ENCODE measurements around the gene AVPR1B.

Gene AVPR1B

GRCh38 chr1:206101351-206102045 is 15.7 kb downstream of the AVPR1B start:
- POLR2A ChIA-PET = no interaction called here
- H3K9me3 ChIP-seq (ENCODE audit: control extremely low read depth in 1 of 5, control insufficient read depth in 4 of 5, insufficient read depth in 2 of 5, low read depth in 1 of 5, low read length in 4 of 5) = no peaks in the 10 kb centered on the region
- DNase-seq = no peak
- H3K4me1 ChIP-seq (ENCODE audit: control extremely low read depth in 1 of 4, control insufficient read depth in 4 of 4, insufficient read depth in 4 of 4, low read length in 3 of 4) = peaks cover 28 to 91% (median 69%) of the 10 kb centered on the region in 4 experiments
- peaks cover 0 to 3% (median 1%) of the 10 kb centered on the region in 4 experiments for H3K36me3 ChIP-seq (ENCODE audit: control insufficient read depth in 4 of 4, insufficient read depth in 4 of 4, low read length in 3 of 4)
- H3K27ac ChIP-seq (ENCODE audit: insufficient read depth in 1 of 2, low read depth in 1 of 2, low read length in 2 of 2, poor library complexity in 1 of 2, severe bottlenecking in 2 of 2) = peak overlapping the region; percentile 21 to 49
- H3K4me3 ChIP-seq (ENCODE audit: control insufficient read depth in 1 of 7, extremely low read depth in 1 of 7, insufficient read depth in 4 of 7, low read depth in 2 of 7, low read length in 6 of 7) = peak overlapping the region in 2 of 7 experiments; percentile 44 to 53
- no peaks in the 10 kb centered on the region for H3K27me3 ChIP-seq (replicated peaks in 2 of 5; ENCODE audit: control insufficient read depth in 4 of 5, insufficient read depth in 5 of 5, low read length in 4 of 5)
- WGBS (ENCODE audit: insufficient coverage) = 66% methylated on average over 5 of the region's 6 CpGs
- CTCF ChIA-PET = interaction anchor here (0.9 to 13.0 kb wide), 10 partner anchors 9 to 117 kb away, joined by 3 to 222 read pairs (median 4); no protein-coding TSS in a partner anchor

GRCh38 chr1:206100226-206100815 is 16.9 kb downstream of the AVPR1B start:
- WGBS (ENCODE audit: insufficient coverage) = 80% methylated on average over 1 of the region's 1 CpG
- H3K9me3 ChIP-seq (ENCODE audit: control extremely low read depth in 1 of 5, control insufficient read depth in 4 of 5, insufficient read depth in 2 of 5, low read depth in 1 of 5, low read length in 4 of 5) = no peaks in the 10 kb centered on the region
- H3K4me3 ChIP-seq (ENCODE audit: control insufficient read depth in 1 of 7, extremely low read depth in 1 of 7, insufficient read depth in 4 of 7, low read depth in 2 of 7, low read length in 6 of 7) = peak overlapping the region in 1 of 7 experiments; percentile 7
- H3K4me1 ChIP-seq (ENCODE audit: control extremely low read depth in 1 of 4, control insufficient read depth in 4 of 4, insufficient read depth in 4 of 4, low read length in 3 of 4) = peaks cover 28 to 85% (median 65%) of the 10 kb centered on the region in 4 experiments
- POLR2A ChIA-PET = no interaction called here
- CTCF ChIA-PET = interaction anchor here (0.7 to 13.0 kb wide), 6 partner anchors 8 to 116 kb away, joined by 3 to 222 read pairs (median 4); no protein-coding TSS in a partner anchor
- H3K27ac ChIP-seq (ENCODE audit: insufficient read depth in 1 of 2, low read depth in 1 of 2, low read length in 2 of 2, poor library complexity in 1 of 2, severe bottlenecking in 2 of 2) = no peak overlapping the region
- no peak for DNase-seq
- H3K27me3 ChIP-seq (replicated peaks in 2 of 5; ENCODE audit: control insufficient read depth in 4 of 5, insufficient read depth in 5 of 5, low read length in 4 of 5) = no peaks in the 10 kb centered on the region
- H3K36me3 ChIP-seq (ENCODE audit: control insufficient read depth in 4 of 4, insufficient read depth in 4 of 4, low read length in 3 of 4) = peaks cover 0 to 3% (median 1%) of the 10 kb centered on the region in 4 experiments

- H3K36me3 ChIP-seq (ENCODE audit: control insufficient read depth in 4 of 4, insufficient read depth in 4 of 4, low read length in 3 of 4) = peaks cover 0 to 3% (median 1%) of the 10 kb centered on the region in 4 experiments
- DNase-seq = no peak
- H3K27ac ChIP-seq (ENCODE audit: insufficient read depth in 1 of 2, low read depth in 1 of 2, low read length in 2 of 2, poor library complexity in 1 of 2, severe bottlenecking in 2 of 2) = no peak overlapping the region
- ChIA-PET CTCF (interaction anchor here (1.3 to 2.5 kb wide), 3 partner anchors 8 to 100 kb away, joined by 3 to 14 read pairs (median 11); no protein-coding TSS in a partner anchor), POLR2A (interaction anchor here (0.6 kb wide), 1 partner anchor 59 kb away, joined by 3 read pairs; no protein-coding TSS in a partner anchor)
- H3K4me3 ChIP-seq (ENCODE audit: control insufficient read depth in 1 of 7, extremely low read depth in 1 of 7, insufficient read depth in 4 of 7, low read depth in 2 of 7, low read length in 6 of 7) = no peak overlapping the region
- H3K27me3 ChIP-seq (replicated peaks in 2 of 5; ENCODE audit: control insufficient read depth in 4 of 5, insufficient read depth in 5 of 5, low read length in 4 of 5) = no peaks in the 10 kb centered on the region
- 100% methylated on average over 2 of the region's 9 CpGs for WGBS (ENCODE audit: insufficient coverage)
- H3K9me3 ChIP-seq (ENCODE audit: control extremely low read depth in 1 of 5, control insufficient read depth in 4 of 5, insufficient read depth in 2 of 5, low read depth in 1 of 5, low read length in 4 of 5) = no peaks in the 10 kb centered on the region
- H3K4me1 ChIP-seq (ENCODE audit: control extremely low read depth in 1 of 4, control insufficient read depth in 4 of 4, insufficient read depth in 4 of 4, low read length in 3 of 4) = peaks cover 34 to 82% (median 72%) of the 10 kb centered on the region in 4 experiments
Measured at GRCh38 chr1:206098242-206098919, 18.8 kb downstream of the AVPR1B start.

- H3K9me3 ChIP-seq (ENCODE audit: control extremely low read depth in 1 of 5, control insufficient read depth in 4 of 5, insufficient read depth in 2 of 5, low read depth in 1 of 5, low read length in 4 of 5) = no peaks in the 10 kb centered on the region
Measured at GRCh38 chr1:206097381-206097780, 19.8 kb downstream of the AVPR1B start.

GRCh38 chr1:206094024-206094423 is 23.2 kb downstream of the AVPR1B start:
- no peak overlapping the region for H3K4me3 ChIP-seq (ENCODE audit: control insufficient read depth in 1 of 7, extremely low read depth in 1 of 7, insufficient read depth in 4 of 7, low read depth in 2 of 7, low read length in 6 of 7)
- H3K9me3 ChIP-seq (ENCODE audit: control extremely low read depth in 1 of 5, control insufficient read depth in 4 of 5, insufficient read depth in 2 of 5, low read depth in 1 of 5, low read length in 4 of 5) = no peaks in the 10 kb centered on the region
- peak overlapping the region; percentile 65 to 67 for H3K27ac ChIP-seq (ENCODE audit: insufficient read depth in 1 of 2, low read depth in 1 of 2, low read length in 2 of 2, poor library complexity in 1 of 2, severe bottlenecking in 2 of 2)
- no peaks in the 10 kb centered on the region for H3K27me3 ChIP-seq (replicated peaks in 2 of 5; ENCODE audit: control insufficient read depth in 4 of 5, insufficient read depth in 5 of 5, low read length in 4 of 5)
- ChIA-PET CTCF (interaction anchor here (0.8 to 3.2 kb wide), 3 partner anchors 11 to 38 kb away, joined by 3 to 25 read pairs (median 3); no protein-coding TSS in a partner anchor), POLR2A (no interaction called here)
- H3K4me1 ChIP-seq (ENCODE audit: control extremely low read depth in 1 of 4, control insufficient read depth in 4 of 4, insufficient read depth in 4 of 4, low read length in 3 of 4) = peaks cover 16 to 72% (median 49%) of the 10 kb centered on the region in 4 experiments
- DNase-seq = peak; percentile 74 to 98 (median 95)
- WGBS (ENCODE audit: insufficient coverage) = no CpG with 5 or more reads among the region's 7 CpGs
- peaks cover 0 to 3% (median 0%) of the 10 kb centered on the region in 4 experiments for H3K36me3 ChIP-seq (ENCODE audit: control insufficient read depth in 4 of 4, insufficient read depth in 4 of 4, low read length in 3 of 4)

More at GRCh38 chr1:206097381-206097780, 19.8 kb downstream of the AVPR1B start:
- Histone ChIP-seq H3K4me3 (ENCODE audit: control insufficient read depth in 1 of 7, extremely low read depth in 1 of 7, insufficient read depth in 4 of 7, low read depth in 2 of 7, low read length in 6 of 7) (no peak overlapping the region), H3K4me1 (ENCODE audit: control extremely low read depth in 1 of 4, control insufficient read depth in 4 of 4, insufficient read depth in 4 of 4, low read length in 3 of 4) (peaks cover 34 to 80% (median 68%) of the 10 kb centered on the region in 4 experiments), H3K36me3 (ENCODE audit: control insufficient read depth in 4 of 4, insufficient read depth in 4 of 4, low read length in 3 of 4) (peaks cover 0 to 3% (median 1%) of the 10 kb centered on the region in 4 experiments), H3K27ac (ENCODE audit: insufficient read depth in 1 of 2, low read depth in 1 of 2, low read length in 2 of 2, poor library complexity in 1 of 2, severe bottlenecking in 2 of 2) (no peak overlapping the region), H3K27me3 (replicated peaks in 2 of 5; ENCODE audit: control insufficient read depth in 4 of 5, insufficient read depth in 5 of 5, low read length in 4 of 5) (no peaks in the 10 kb centered on the region)
- ChIA-PET CTCF (interaction anchor here (0.9 to 2.5 kb wide), 5 partner anchors 9 to 438 kb away, joined by 3 to 14 read pairs (median 3); no protein-coding TSS in a partner anchor), POLR2A (no interaction called here)
- DNase-seq = peak in 1 of 3 donors; percentile 31
- 94% methylated on average over 2 of the region's 3 CpGs for WGBS (ENCODE audit: insufficient coverage)

- H3K4me3 ChIP-seq (ENCODE audit: control insufficient read depth in 1 of 7, extremely low read depth in 1 of 7, insufficient read depth in 4 of 7, low read depth in 2 of 7, low read length in 6 of 7) = no peak overlapping the region
- CTCF ChIA-PET = interaction anchor here (0.6 to 1.4 kb wide), 3 partner anchors 10 to 58 kb away, joined by 3 to 5 read pairs (median 4); no protein-coding TSS in a partner anchor
- H3K36me3 ChIP-seq (ENCODE audit: control insufficient read depth in 4 of 4, insufficient read depth in 4 of 4, low read length in 3 of 4) = no peaks in the 10 kb centered on the region
- POLR2A ChIA-PET = no interaction called here
- H3K4me1 ChIP-seq (ENCODE audit: control extremely low read depth in 1 of 4, control insufficient read depth in 4 of 4, insufficient read depth in 4 of 4, low read length in 3 of 4) = peaks cover 14 to 51% (median 32%) of the 10 kb centered on the region in 4 experiments
- no peaks in the 10 kb centered on the region for H3K27me3 ChIP-seq (replicated peaks in 2 of 5; ENCODE audit: control insufficient read depth in 4 of 5, insufficient read depth in 5 of 5, low read length in 4 of 5)
- WGBS (ENCODE audit: insufficient coverage) = 33% methylated on average over 1 of the region's 3 CpGs
- no peaks in the 10 kb centered on the region for H3K9me3 ChIP-seq (ENCODE audit: control extremely low read depth in 1 of 5, control insufficient read depth in 4 of 5, insufficient read depth in 2 of 5, low read depth in 1 of 5, low read length in 4 of 5)
- peak overlapping the region in 1 of 2 experiments; percentile 31 for H3K27ac ChIP-seq (ENCODE audit: insufficient read depth in 1 of 2, low read depth in 1 of 2, low read length in 2 of 2, poor library complexity in 1 of 2, severe bottlenecking in 2 of 2)
- DNase-seq = no peak
Measured at GRCh38 chr1:206089341-206089740, 27.8 kb downstream of the AVPR1B start.
